Stimulated activated naive CD8-positive, alpha-beta T cell treated with anti-CD3 and anti-CD28 coated beads, Interleukin-15, Interleukin-2, amounts not matched to agents 100 ng/mL and 50 ng/mL, for 24 hours (primary cell): ENCODE data around the gene MRPL20.
"Not testable (repeated sequence)": the region's sequence is repeated elsewhere in the genome, so short reads cannot be mapped to it uniquely, and the experiment has no call there.

Source experiments
- H3K27ac Mint-ChIP-seq: one replicate; pipeline ENCODE4 v1.8.0; 2021; ENCODE audit warnings: mild to moderate bottlenecking, mixed read lengths
- H3K27me3 Mint-ChIP-seq: one replicate; pipeline ENCODE4 v1.8.0; 2021; ENCODE audit warnings: mixed read lengths
- H3K36me3 Mint-ChIP-seq: one replicate; pipeline ENCODE4 v1.8.0; 2021; ENCODE audit warnings: low read depth, mixed read lengths
- H3K4me1 Mint-ChIP-seq: one replicate; pipeline ENCODE4 v1.8.0; 2021; ENCODE audit warnings: low read depth, mixed read lengths
- H3K4me3 Mint-ChIP-seq: one replicate; pipeline ENCODE4 v1.8.0; 2021; ENCODE audit warnings: mild to moderate bottlenecking, mixed read lengths
- H3K9me3 Mint-ChIP-seq: one replicate; pipeline ENCODE4 v1.8.0; 2021; ENCODE audit warnings: mixed read lengths

MRPL20 gene

GRCh38 chr1:1422465-1423244, 15.6 kb upstream of the MRPL20 start:
- peaks cover 20% of the 10 kb centered on the region for H3K4me1 Mint-ChIP-seq
- no peaks in the 10 kb centered on the region for H3K9me3 Mint-ChIP-seq
- H3K4me3 Mint-ChIP-seq = no peak overlapping the region
- H3K36me3 Mint-ChIP-seq = no peaks in the 10 kb centered on the region
- no peak overlapping the region for H3K27ac Mint-ChIP-seq
- peaks cover 11% of the 10 kb centered on the region for H3K27me3 Mint-ChIP-seq

DNA sequence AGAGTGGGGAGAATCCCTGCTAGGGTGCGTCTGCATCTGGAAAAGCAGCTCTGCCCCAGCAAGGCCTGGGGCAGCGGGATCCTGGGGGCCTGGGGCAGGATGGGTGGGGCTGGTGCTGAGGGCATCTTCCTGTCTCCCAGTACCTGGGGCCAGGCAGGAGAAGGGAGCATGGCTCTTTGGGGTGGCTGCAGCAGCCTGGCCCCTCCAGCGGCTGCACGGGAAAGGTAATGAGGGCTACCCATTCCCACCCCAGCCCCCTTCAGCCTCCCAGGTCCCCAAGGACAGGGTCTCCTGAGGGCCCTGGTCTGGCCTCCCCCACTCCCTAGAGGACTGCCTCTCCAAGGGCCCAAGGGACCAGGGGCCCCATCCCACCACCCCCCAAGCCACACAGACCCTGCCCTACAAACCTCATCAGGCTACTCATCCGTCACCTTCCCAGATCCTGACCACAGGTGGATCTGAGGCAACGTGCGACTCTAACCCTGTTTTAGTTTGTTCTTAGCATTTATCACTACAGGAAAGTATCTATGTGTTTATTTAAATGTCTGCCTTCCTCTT, 14.9 kb upstream of the MRPL20 start:
- Mint-ChIP-seq H3K36me3 (no peaks in the 10 kb centered on the region), H3K9me3 (no peaks in the 10 kb centered on the region), H3K27ac (no peak overlapping the region), H3K4me1 (peaks cover 22% of the 10 kb centered on the region), H3K4me3 (no peak overlapping the region), H3K27me3 (peaks cover 11% of the 10 kb centered on the region)

- Mint-ChIP-seq H3K4me1 (peaks cover 22% of the 10 kb centered on the region), H3K36me3 (no peaks in the 10 kb centered on the region), H3K9me3 (no peaks in the 10 kb centered on the region), H3K27me3 (peaks cover 11% of the 10 kb centered on the region), H3K27ac (no peak within 1 kb of the TSS), H3K4me3 (no peak within 1 kb of the TSS)
Measured at GRCh38 chr1:1421147-1421906, 14.2 kb upstream of the MRPL20 start, which contains the start of gene ANKRD65. TSS of gene ANKRD65 (minus strand) at chr1:1421276. CDS start at chr1:1421005, 271 bp downstream.

DNA sequence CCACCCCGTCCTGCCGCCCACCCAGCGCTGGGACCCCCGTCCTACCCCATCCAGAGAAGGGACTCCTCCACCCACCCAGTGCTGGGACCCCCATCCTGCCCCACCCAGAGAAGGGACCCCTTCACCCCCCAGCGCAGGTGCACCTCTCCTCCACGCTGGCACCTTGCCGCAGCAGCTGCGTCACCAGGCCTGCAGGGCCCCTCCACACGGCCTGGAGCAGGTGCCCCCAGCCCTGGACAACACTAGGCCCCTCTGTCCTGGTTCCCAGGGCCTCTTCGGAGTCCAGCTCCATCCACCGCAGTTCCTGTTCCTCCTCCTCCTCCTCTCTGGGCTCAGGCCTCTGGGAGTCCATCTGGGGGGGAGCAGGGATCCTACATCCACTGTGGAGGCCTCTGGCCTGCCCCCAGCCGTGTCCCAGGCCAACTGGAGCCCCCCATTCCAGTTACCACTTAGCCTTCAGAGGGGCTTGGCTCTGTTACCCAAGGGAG, 13.6 kb upstream of the MRPL20 start:
- H3K27me3 Mint-ChIP-seq = peaks cover 11% of the 10 kb centered on the region
- H3K4me1 Mint-ChIP-seq = peaks cover 22% of the 10 kb centered on the region
- no peaks in the 10 kb centered on the region for H3K36me3 Mint-ChIP-seq
- H3K9me3 Mint-ChIP-seq = no peaks in the 10 kb centered on the region
- H3K4me3 Mint-ChIP-seq = no peak overlapping the region
- H3K27ac Mint-ChIP-seq = no peak overlapping the region

DNA sequence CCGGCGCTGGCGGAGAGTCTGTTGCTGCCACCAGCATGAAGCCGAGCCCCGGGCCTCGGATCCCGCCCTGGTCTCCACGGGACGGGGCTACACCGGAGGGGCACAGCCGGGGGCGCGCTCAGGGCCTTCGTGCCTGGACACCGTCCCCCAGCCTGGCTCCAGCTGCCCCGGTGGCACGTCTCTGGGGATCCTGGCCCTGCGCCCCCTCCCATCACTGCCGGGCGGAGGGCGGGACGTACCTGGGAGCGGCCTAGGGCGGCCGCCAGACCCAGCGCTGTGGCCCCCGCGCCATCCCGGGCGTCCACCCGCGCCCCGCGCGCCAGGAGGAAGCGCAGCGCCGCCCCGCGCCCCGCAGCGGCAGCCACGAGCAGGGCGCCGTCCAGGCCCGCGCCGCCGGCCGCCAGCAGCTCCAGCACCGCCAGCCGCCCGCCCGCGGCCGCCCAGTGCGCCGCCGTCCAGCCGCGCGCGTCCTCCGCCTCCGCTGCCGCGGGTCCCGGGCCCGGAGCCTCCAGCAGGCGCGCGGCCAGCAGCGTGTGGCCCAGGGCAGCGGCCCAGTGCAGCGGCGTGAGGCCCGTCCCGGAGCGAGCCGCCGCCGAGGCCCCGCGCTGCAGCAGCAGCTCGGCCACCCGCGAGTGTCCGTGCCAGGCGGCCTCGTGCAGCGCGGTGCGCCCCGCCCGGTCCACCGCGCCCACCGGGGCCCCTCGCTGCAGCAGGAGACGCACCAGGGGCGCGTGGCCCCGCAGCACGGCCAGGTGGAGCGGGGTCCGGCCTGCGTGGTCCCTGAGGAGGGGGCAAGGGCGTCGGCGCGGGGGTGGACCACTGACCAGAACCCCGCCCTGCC, 12.9 kb upstream of the MRPL20 start:
- Mint-ChIP-seq H3K27me3 (peaks cover 11% of the 10 kb centered on the region), H3K4me1 (peaks cover 22% of the 10 kb centered on the region), H3K27ac (no peak overlapping the region), H3K36me3 (no peaks in the 10 kb centered on the region), H3K4me3 (no peak overlapping the region), H3K9me3 (no peaks in the 10 kb centered on the region)

DNA sequence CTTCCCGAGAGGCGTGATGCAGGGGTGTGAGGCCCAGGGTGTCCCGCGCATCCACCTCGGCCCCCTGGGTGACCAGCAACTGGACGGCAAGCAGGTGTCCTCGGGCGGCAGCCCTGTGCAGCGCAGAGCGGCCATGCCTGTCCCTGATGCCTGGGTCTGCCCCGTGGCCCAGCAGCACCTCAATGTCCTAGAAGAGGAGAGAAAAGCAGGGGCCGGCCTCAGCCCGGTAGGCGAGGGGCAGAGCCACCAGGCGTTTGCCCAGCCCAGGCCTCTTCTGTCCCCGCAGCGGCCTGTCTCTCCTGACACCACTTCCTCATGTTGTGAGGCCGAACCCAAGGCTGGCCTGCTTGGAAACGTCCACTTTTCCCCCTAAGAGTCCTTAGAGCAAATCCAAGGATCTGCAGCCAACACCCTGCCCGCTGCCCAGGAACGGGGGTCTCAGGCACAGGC, 12.3 kb upstream of the MRPL20 start:
- H3K9me3 Mint-ChIP-seq = no peaks in the 10 kb centered on the region
- H3K4me3 Mint-ChIP-seq = no peak overlapping the region
- H3K36me3 Mint-ChIP-seq = no peaks in the 10 kb centered on the region
- peaks cover 22% of the 10 kb centered on the region for H3K4me1 Mint-ChIP-seq
- H3K27me3 Mint-ChIP-seq = peaks cover 8% of the 10 kb centered on the region
- no peak overlapping the region for H3K27ac Mint-ChIP-seq

- Mint-ChIP-seq H3K9me3 (no peaks in the 10 kb centered on the region), H3K27me3 (peaks cover 8% of the 10 kb centered on the region), H3K36me3 (no peaks in the 10 kb centered on the region), H3K4me1 (peaks cover 22% of the 10 kb centered on the region), H3K4me3 (no peak overlapping the region), H3K27ac (no peak overlapping the region)
Measured at GRCh38 chr1:1418464-1419362, 11.6 kb upstream of the MRPL20 start.

DNA sequence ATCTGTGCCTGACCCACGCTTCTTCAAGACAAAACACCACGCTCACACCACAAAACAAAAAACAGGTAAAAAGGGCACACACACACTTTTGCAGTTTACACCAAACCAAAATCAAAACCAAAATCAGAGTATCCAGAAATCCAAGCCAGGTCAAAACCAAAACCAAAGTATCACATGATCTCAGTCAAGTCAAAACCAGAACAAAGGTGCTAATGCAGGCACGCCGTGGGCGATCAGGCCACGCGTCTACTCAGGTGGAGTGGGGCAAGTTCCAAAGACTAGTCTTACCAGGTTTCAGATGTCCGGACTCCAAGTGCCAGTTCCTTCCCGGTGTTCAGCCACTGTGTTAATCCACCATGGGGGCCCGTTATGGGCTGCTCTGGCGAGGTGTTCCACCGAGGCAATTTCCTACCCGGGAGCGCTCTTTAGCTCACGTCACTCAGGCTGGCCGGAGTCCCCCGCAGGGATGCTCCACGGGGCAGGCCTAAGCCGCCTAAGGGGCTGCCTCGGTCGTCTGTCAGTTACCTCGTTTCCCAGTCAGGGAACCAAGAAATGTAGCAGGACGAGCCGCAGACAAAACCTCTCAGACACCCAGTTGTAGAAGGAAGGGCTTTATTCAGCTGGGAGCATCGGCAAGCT, 10.9 kb upstream of the MRPL20 start:
- H3K4me3 Mint-ChIP-seq, H3K27ac Mint-ChIP-seq, H3K36me3 Mint-ChIP-seq, H3K9me3 Mint-ChIP-seq, H3K27me3 Mint-ChIP-seq: not testable (repeated sequence)
- peaks cover 18% of the 10 kb centered on the region for H3K4me1 Mint-ChIP-seq

DNA sequence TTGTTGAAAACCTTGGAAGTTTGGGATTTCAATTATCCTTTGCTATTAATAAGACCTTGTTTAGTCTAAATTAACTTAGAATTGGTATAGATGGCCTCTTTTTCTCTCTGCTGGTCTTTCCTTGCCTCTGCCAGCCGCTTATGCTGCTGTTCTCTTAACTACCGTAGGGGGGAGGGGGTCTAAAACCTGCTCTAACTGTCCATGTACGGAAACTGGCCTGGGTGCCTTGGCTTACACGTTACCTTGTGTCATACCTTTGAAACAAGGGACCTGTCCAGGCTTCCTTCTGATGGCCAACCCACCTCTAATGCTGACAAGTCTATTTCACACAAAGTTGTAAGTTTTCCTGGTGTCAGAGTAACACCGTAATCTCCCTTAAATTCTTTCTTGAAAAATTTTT, 10.3 kb upstream of the MRPL20 start:
- not testable (repeated sequence) for H3K36me3 Mint-ChIP-seq, H3K27ac Mint-ChIP-seq, H3K4me3 Mint-ChIP-seq, H3K9me3 Mint-ChIP-seq, H3K27me3 Mint-ChIP-seq
- H3K4me1 Mint-ChIP-seq = peaks cover 13% of the 10 kb centered on the region

DNA sequence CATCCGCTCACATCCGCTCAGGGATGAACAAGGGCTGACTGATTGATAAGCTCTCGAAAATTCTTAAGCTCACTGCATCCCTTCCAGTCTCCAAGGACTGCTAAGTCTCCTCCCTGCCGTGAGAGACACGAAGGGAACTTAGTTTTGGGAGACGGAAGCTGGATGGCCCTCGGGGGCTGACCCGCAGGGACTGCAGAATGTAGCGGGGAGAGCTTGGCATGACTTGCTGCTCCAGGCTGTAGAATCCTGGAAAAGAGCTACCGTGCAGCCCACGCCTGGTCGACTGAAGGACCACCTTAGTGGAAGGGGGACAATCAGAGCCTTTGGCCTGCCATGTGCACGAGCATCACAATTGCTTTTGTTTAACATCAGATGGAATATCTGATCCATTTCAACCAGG, 8.7 kb upstream of the MRPL20 start:
- no peaks in the 10 kb centered on the region for H3K27me3 Mint-ChIP-seq
- H3K36me3 Mint-ChIP-seq = peaks cover 3% of the 10 kb centered on the region
- no peak overlapping the region for H3K4me3 Mint-ChIP-seq
- no peaks in the 10 kb centered on the region for H3K9me3 Mint-ChIP-seq
- peaks cover 16% of the 10 kb centered on the region for H3K4me1 Mint-ChIP-seq
- H3K27ac Mint-ChIP-seq = no peak overlapping the region

- Mint-ChIP-seq H3K36me3 (peaks cover 16% of the 10 kb centered on the region), H3K4me1 (peaks cover 22% of the 10 kb centered on the region)
- not testable (repeated sequence) for H3K27ac Mint-ChIP-seq, H3K9me3 Mint-ChIP-seq, H3K4me3 Mint-ChIP-seq, H3K27me3 Mint-ChIP-seq
Measured at GRCh38 chr1:1412311-1412902, 5.3 kb upstream of the MRPL20 start.

GRCh38 chr1:1411626-1412025, 4.5 kb upstream of the MRPL20 start:
- no peaks in the 10 kb centered on the region for H3K9me3 Mint-ChIP-seq
- H3K4me3 Mint-ChIP-seq = no peak overlapping the region
- H3K27me3 Mint-ChIP-seq = no peaks in the 10 kb centered on the region
- H3K27ac Mint-ChIP-seq = peak overlapping the region; percentile 17
- H3K4me1 Mint-ChIP-seq = peaks cover 24% of the 10 kb centered on the region
- H3K36me3 Mint-ChIP-seq = peaks cover 19% of the 10 kb centered on the region

DNA sequence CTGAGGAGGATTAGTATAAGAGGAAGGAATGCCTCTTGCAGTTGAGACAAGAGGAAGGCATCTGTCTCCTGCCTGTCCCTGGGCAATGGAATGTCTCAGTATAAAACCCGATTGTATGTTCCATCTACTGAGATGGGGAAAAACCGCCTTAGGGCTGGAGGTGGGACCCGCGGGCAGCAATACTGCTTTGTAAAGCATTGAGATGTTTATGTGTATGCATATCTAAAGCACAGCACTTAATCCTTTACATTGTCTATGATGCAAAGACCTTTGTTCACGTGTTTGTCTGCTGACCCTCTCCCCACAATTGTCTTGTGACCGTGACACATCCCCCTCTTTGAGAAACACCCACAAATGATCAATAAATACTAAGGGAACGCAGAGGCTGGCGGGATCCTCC, 3.1 kb upstream of the MRPL20 start:
- peak overlapping the region; percentile 40 for H3K27ac Mint-ChIP-seq
- H3K36me3 Mint-ChIP-seq = peaks cover 32% of the 10 kb centered on the region
- not testable (repeated sequence) for H3K27me3 Mint-ChIP-seq, H3K4me3 Mint-ChIP-seq, H3K9me3 Mint-ChIP-seq
- H3K4me1 Mint-ChIP-seq = peaks cover 36% of the 10 kb centered on the region
